ENCODE data around the gene PIK3C2G. TPM values are rescaled to one million over a fixed set of nuclear protein-coding genes. Genes with fewer than 3 reads are reported as not detected.

Gene PIK3C2G
- total and polyA plus RNA-seq, 7 donors, result under 0.01 TPM; not detected in 6

DNA sequence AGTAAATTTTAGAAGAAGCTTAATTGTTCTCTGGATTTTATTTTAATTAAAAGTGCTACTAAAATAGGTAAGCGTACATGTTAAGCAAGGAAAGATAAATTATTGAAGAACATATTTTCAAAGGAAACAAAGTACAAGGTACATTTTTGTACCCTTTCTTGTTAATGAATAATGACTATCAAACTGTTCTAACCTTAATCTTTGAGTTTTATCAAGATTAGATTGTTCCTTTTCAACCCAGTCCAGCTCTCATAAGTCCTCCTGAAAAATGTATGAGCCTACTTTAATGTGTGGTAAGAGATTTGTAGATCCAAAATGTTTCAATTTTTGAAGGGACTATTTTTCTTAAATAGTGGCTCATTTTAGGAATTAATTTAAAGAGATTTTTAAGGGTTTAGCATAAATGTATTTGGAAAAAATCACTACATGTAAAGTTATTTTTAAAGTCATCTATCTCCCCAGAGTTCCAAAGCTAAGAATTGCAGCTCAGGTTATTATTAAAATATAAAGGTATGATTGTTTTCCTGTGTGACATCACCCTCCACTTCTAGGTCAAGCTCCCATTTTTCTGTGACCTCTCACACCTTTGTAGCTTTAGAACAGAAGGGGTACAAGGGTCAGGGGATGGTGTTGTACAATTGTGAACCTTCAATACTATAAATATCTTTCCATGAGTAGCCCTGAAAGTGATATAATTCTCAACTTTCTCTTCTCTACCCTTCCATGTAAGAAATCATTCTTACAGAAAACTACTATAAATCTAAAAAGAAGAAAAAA, 1.2 kb upstream of the PIK3C2G start:
- ATAC-seq (no peak), DNase-seq (no peak)
- no peaks in the 10 kb centered on the region for H3K4me1 ChIP-seq
- no peak overlapping the region for H3K4me3 ChIP-seq
- H3K9me3 ChIP-seq, result no peaks in the 10 kb centered on the region
- TF ChIP-seq, protein P1, sequence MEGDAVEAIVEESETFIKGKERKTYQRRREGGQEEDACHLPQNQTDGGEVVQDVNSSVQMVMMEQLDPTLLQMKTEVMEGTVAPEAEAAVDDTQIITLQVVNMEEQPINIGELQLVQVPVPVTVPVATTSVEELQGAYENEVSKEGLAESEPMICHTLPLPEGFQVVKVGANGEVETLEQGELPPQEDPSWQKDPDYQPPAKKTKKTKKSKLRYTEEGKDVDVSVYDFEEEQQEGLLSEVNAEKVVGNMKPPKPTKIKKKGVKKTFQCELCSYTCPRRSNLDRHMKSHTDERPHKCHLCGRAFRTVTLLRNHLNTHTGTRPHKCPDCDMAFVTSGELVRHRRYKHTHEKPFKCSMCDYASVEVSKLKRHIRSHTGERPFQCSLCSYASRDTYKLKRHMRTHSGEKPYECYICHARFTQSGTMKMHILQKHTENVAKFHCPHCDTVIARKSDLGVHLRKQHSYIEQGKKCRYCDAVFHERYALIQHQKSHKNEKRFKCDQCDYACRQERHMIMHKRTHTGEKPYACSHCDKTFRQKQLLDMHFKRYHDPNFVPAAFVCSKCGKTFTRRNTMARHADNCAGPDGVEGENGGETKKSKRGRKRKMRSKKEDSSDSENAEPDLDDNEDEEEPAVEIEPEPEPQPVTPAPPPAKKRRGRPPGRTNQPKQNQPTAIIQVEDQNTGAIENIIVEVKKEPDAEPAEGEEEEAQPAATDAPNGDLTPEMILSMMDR (IDR thresholded peaks at IDR 0.05), result no peak
- no peaks in the 10 kb centered on the region for H3K27me3 ChIP-seq (ENCODE audit: insufficient read depth in 3 of 3, low read length in 2 of 3)
- intact Hi-C loops (cut with DNase I), result loop anchor here in 1 of 2 donors (10.0 kb wide), 1 partner anchor 925 kb away; no protein-coding TSS in a partner anchor
- no peaks in the 10 kb centered on the region for H3K36me3 ChIP-seq (ENCODE audit: insufficient read depth in 1 of 2, low read depth in 1 of 2)
- 90 to 96% (median 95%) methylated on average over 1 of the region's 1 CpG for WGBS, 3 donors
- H3K27ac ChIP-seq, result no peak overlapping the region

DNA sequence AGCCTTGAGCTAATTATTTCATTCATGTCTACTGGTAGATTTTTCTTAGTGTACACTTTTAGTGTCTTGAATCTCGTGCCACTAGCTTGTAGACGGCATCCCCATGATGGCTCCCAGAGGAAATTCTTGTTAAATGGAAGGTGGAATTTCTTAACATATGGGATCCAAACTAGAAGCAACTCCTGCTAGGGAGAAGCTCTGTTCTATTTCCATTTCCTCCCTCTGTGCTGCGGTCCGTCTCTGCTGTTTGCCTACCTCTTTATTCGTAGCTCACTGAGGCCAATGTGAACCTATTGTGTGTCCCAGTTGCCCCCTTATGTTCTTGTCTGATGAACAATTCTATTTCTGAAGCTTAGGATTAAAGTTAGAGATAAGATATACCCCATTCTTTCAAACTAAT, 588 bp downstream of the PIK3C2G start:
- Histone ChIP-seq H3K27ac (no peak overlapping the region), H3K4me1 (no peaks in the 10 kb centered on the region), H3K4me3 (no peak overlapping the region), H3K36me3 (ENCODE audit: insufficient read depth in 1 of 2, low read depth in 1 of 2) (no peaks in the 10 kb centered on the region), H3K9me3 (no peaks in the 10 kb centered on the region), H3K27me3 (ENCODE audit: insufficient read depth in 3 of 3, low read length in 2 of 3) (no peaks in the 10 kb centered on the region)
- intact Hi-C loops (cut with DNase I), result no loop called here
- TF ChIP-seq, protein P1 (IDR thresholded peaks at IDR 0.05), result no peak
- no peak for ATAC-seq
- 76 to 82% (median 79%) methylated on average over 5 of the region's 5 CpGs for whole genome bisulfite sequencing, 3 donors
- DNase-seq, result no peak

DNA sequence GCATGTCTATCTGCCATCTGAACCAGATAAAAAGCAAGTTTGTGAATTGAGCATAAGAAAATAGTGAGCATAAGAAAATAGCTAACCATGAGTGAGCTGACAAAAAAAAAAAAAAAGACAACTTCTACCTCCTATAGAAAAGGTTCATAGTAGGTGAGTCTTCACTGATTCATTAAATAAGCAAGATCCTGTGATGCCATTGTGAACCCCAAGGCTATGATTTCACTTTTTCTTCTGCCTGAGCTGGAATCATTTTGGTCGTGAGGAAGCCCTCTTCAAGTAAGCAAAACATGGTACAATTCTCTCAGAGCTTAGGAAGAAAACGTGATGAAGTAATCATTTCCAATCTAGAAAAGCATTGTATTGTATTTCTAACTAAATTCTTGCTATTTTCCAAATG, 1.2 kb downstream of the PIK3C2G start:
- Histone ChIP-seq H3K27ac (no peak overlapping the region), H3K9me3 (no peaks in the 10 kb centered on the region), H3K36me3 (ENCODE audit: insufficient read depth in 1 of 2, low read depth in 1 of 2) (no peaks in the 10 kb centered on the region), H3K4me3 (no peak overlapping the region), H3K27me3 (ENCODE audit: insufficient read depth in 3 of 3, low read length in 2 of 3) (no peaks in the 10 kb centered on the region), H3K4me1 (no peaks in the 10 kb centered on the region)
- ATAC-seq, result no peak
- 58 to 75% (median 60%) methylated on average over 2 of the region's 2 CpGs for WGBS, 3 donors
- TF ChIP-seq, protein P1 (IDR thresholded peaks at IDR 0.05), result no peak
- intact Hi-C loops (cut with DNase I), result no loop called here
- no peak for DNase-seq

DNA sequence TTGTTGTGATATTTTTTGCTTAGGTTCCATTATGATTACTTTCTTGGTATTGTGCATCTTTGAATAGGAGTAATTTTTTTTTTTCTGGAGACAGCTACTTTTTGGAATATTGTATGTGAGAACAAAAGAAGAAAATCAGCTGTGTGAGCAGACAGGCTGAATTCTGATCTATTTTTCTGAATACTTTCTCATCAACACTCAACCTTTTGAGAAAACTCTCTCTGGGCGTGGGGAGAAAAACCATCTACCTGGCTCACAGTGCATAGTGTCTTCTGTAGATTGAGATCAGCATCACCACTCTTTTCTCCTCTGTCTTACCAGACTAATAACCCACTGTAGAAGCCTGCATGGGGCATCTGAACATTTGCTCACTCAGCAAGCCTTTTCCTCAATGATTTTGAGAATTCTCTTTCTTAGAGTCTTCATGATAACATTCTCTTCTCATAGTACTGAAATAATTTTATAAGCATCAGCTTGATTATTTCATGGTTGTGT, 3.3 kb downstream of the PIK3C2G start:
- H3K9me3 ChIP-seq, result no peaks in the 10 kb centered on the region
- H3K36me3 ChIP-seq (ENCODE audit: insufficient read depth in 1 of 2, low read depth in 1 of 2), result no peaks in the 10 kb centered on the region
- no peaks in the 10 kb centered on the region for H3K4me1 ChIP-seq
- intact Hi-C loops (cut with DNase I), result no loop called here
- no peaks in the 10 kb centered on the region for H3K27me3 ChIP-seq (ENCODE audit: insufficient read depth in 3 of 3, low read length in 2 of 3)
- DNase-seq (no peak), ATAC-seq (no peak)
- no peak overlapping the region for H3K27ac ChIP-seq
- H3K4me3 ChIP-seq, result no peak overlapping the region
- WGBS, 3 donors, result 88 to 96% (median 96%) methylated on average over 1 of the region's 1 CpG
- TF ChIP-seq, protein P1 (IDR thresholded peaks at IDR 0.05), result no peak
